ENCODE measurements around the gene SLC25A26. TPM values are rescaled to one million over a fixed set of nuclear protein-coding genes. Genes with fewer than 3 reads are reported as not detected.
A peak's percentile ranks its signal among the peaks of the same experiment; 100 is the strongest.
"Not testable (repeated sequence)": the region's sequence is repeated elsewhere in the genome, so short reads cannot be mapped to it uniquely, and the experiment has no call there.

Gene SLC25A26
- total RNA-seq, 2 donors from 2014 or later = 17.1 to 17.8 TPM

GRCh38 chr3:66299891-66300290, 79.1 kb downstream of the SLC25A26 start:
- Histone ChIP-seq H3K36me3 (no peaks in the 10 kb centered on the region), H3K4me3 (no peak overlapping the region), H3K9me3 (no peaks in the 10 kb centered on the region), H3K4me1 (no peaks in the 10 kb centered on the region), H3K27me3 (no peaks in the 10 kb centered on the region), H3K9ac (ENCODE audit: low read depth in 2 of 2, low read length in 2 of 2) (no peak overlapping the region), H3K27ac (no peak overlapping the region)
- intact Hi-C loops (cut with DNase I) = no loop called here
- DNase-seq = no peak
- no peak for TF ChIP-seq CTCF (IDR thresholded peaks at IDR 0.05)

GRCh38 chr3:66302288-66302687, 81.5 kb downstream of the SLC25A26 start:
- no peak overlapping the region for H3K27ac ChIP-seq
- H3K9ac ChIP-seq (ENCODE audit: low read depth in 2 of 2, low read length in 2 of 2) = no peak overlapping the region
- no peaks in the 10 kb centered on the region for H3K36me3 ChIP-seq
- H3K9me3 ChIP-seq = no peaks in the 10 kb centered on the region
- H3K4me1 ChIP-seq = no peaks in the 10 kb centered on the region
- no peak for TF ChIP-seq CTCF (IDR thresholded peaks at IDR 0.05)
- intact Hi-C loops (cut with DNase I) = no loop called here
- DNase-seq = no peak
- H3K4me3 ChIP-seq = no peak overlapping the region
- H3K27me3 ChIP-seq = no peaks in the 10 kb centered on the region

- Histone ChIP-seq H3K9me3 (no peaks in the 10 kb centered on the region), H3K27me3 (no peaks in the 10 kb centered on the region), H3K9ac (ENCODE audit: low read depth in 2 of 2, low read length in 2 of 2) (no peak overlapping the region), H3K36me3 (no peaks in the 10 kb centered on the region), H3K4me3 (no peak overlapping the region), H3K4me1 (no peaks in the 10 kb centered on the region), H3K27ac (peak overlapping the region; percentile 3)
- TF ChIP-seq CTCF (IDR thresholded peaks at IDR 0.05) = no peak
- DNase-seq = no peak
- intact Hi-C loops (cut with DNase I) = no loop called here
Measured at GRCh38 chr3:66303491-66303901, 82.7 kb downstream of the SLC25A26 start.

- Histone ChIP-seq H3K4me1 (no peaks in the 10 kb centered on the region), H3K36me3 (no peaks in the 10 kb centered on the region), H3K9me3 (no peaks in the 10 kb centered on the region), H3K4me3 (no peak overlapping the region), H3K9ac (ENCODE audit: low read depth in 2 of 2, low read length in 2 of 2) (no peak overlapping the region), H3K27ac (peak overlapping the region; percentile 3), H3K27me3 (no peaks in the 10 kb centered on the region)
- intact Hi-C loops (cut with DNase I) = no loop called here
- no peak for DNase-seq
- no peak for TF ChIP-seq CTCF (IDR thresholded peaks at IDR 0.05)
Measured at GRCh38 chr3:66304293-66304692, 83.5 kb downstream of the SLC25A26 start.

- intact Hi-C loops (cut with DNase I); H3K27ac ChIP-seq; H3K36me3 ChIP-seq; H3K4me1 ChIP-seq; H3K9ac ChIP-seq (ENCODE audit: low read depth in 2 of 2, low read length in 2 of 2); H3K4me3 ChIP-seq; DNase-seq; H3K27me3 ChIP-seq; H3K9me3 ChIP-seq: not testable (repeated sequence)
Measured at GRCh38 chr3:66306086-66306485, 85.3 kb downstream of the SLC25A26 start.

- H3K9ac ChIP-seq (ENCODE audit: low read depth in 2 of 2, low read length in 2 of 2); intact Hi-C loops (cut with DNase I); H3K27me3 ChIP-seq; DNase-seq; H3K9me3 ChIP-seq; H3K4me1 ChIP-seq; H3K36me3 ChIP-seq; H3K4me3 ChIP-seq; H3K27ac ChIP-seq: not testable (repeated sequence)
Measured at GRCh38 chr3:66306991-66307390, 86.2 kb downstream of the SLC25A26 start.

GRCh38 chr3:66312039-66312438, 91.2 kb downstream of the SLC25A26 start:
- intact Hi-C loops (cut with DNase I) = no loop called here

More at GRCh38 chr3:66312039-66312438, 91.2 kb downstream of the SLC25A26 start:
- TF ChIP-seq CTCF (IDR thresholded peaks at IDR 0.05) = no peak
- Histone ChIP-seq H3K9me3 (no peaks in the 10 kb centered on the region), H3K4me3 (no peak overlapping the region), H3K36me3 (no peaks in the 10 kb centered on the region), H3K4me1 (no peaks in the 10 kb centered on the region), H3K9ac (ENCODE audit: low read depth in 2 of 2, low read length in 2 of 2) (no peak overlapping the region), H3K27me3 (no peaks in the 10 kb centered on the region), H3K27ac (no peak overlapping the region)
- DNase-seq = no peak

Data from colonic mucosa (tissue), 4 donors.